Right renal pelvis (tissue), 4 donors: ENCODE results near the gene SYNM. TPM values are rescaled to one million over a fixed set of nuclear protein-coding genes. Genes with fewer than 3 reads are reported as not detected.

Experiments
- polyA plus RNA-seq, 4 donors: library from polyadenylated mRNA; unstranded; fragments of 120-200 nt; gene quantifications; one replicate each; pipeline ENCODE4 v1.2.1, GENCODE V29; 2013; ENCODE audit not compliant: insufficient read length in 4 of 4

SYNM gene
- polyA plus RNA-seq, 4 donors: 1.7 to 2.2 (median 2.0) TPM

Other genes with a start within 250 kb of the SYNM start
- under 1 TPM; 0.29 to 0.41 (median 0.31) TPM for gene PGPEP1L, start 97.3 kb upstream of the SYNM start, polyA plus RNA-seq
- 10 to 100 TPM; 27.4 to 32.6 (median 31.6) TPM for gene TTC23, start 144.5 kb downstream of the SYNM start, polyA plus RNA-seq
- 10 to 100 TPM; 34.5 to 41.2 (median 38.4) TPM for gene LRRC28, start 146.4 kb downstream of the SYNM start, polyA plus RNA-seq